ENCODE results near the gene KRTAP5-3. TPM values are rescaled to one million over a fixed set of nuclear protein-coding genes. Genes with fewer than 3 reads are reported as not detected.

The KRTAP5-3 gene
- total and polyA plus RNA-seq, 2 donors (not counting 1 experiment from before 2014, with no cell fraction given), result not detected

DNA sequence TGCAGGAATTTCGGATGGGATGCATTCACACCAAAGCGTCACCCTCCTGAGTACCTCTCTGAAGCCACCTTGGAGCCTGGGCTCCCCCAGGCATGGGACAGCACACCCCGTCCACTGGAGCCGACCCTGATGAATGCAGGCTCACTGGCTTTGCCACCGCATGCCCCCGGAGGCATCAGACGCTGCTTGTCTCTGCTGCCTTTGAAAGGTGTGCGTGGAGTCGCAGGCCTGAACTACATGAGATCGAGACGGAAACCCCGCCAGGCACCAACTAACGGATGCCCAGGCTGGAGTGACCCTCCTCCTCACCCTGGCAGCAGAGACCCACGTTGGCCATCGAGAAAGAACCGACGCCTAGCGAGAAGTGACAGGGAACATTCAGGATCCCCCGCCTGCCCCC lies 43.8 kb upstream of the KRTAP5-3 start:
- Histone ChIP-seq H3K9ac (ENCODE audit: low read length) (no peak overlapping the region), H3K27me3 (replicated peaks in 1 of 4; ENCODE audit: control extremely low read depth in 1 of 4, control insufficient read depth in 3 of 4, insufficient read depth in 4 of 4, low read length in 3 of 4) (peaks cover 0 to 22% (median 4%) of the 10 kb centered on the region in 4 experiments), H3K9me3 (ENCODE audit: control extremely low read depth in 1 of 3, control insufficient read depth in 2 of 3, insufficient read depth in 1 of 3, low read length in 2 of 3) (no peaks in the 10 kb centered on the region), H3K36me3 (replicated peaks in 1 of 2; ENCODE audit: control extremely low read depth in 1 of 2, control insufficient read depth in 1 of 2, extremely low read depth in 1 of 2, insufficient read depth in 2 of 2, low read length in 1 of 2) (no peaks in the 10 kb centered on the region), H3K79me2 (ENCODE audit: control insufficient read depth, insufficient read depth, low read length) (no peaks in the 10 kb centered on the region), H3K4me1 (ENCODE audit: control insufficient read depth in 2 of 2, insufficient read depth in 2 of 2, low read length in 2 of 2) (peaks cover 0 to 6% of the 10 kb centered on the region in 2 donors), H2AFZ (ENCODE audit: insufficient read depth, low read depth, low read length, poor library complexity, severe bottlenecking) (no peak overlapping the region), H3K4me3 (ENCODE audit: control extremely low read depth in 1 of 5, extremely low read depth in 1 of 5, insufficient read depth in 1 of 5, low read depth in 2 of 5, low read length in 4 of 5) (no peak overlapping the region), H3K27ac (ENCODE audit: low read length in 2 of 2) (no peak overlapping the region), H4K20me1 (ENCODE audit: control insufficient read depth, insufficient read depth, low read length, poor library complexity, severe bottlenecking) (no peaks in the 10 kb centered on the region), H3K4me2 (replicated peaks; ENCODE audit: low read depth, low read length, poor library complexity, severe bottlenecking) (no peak overlapping the region)
- 92% methylated on average over 18 of the region's 19 CpGs for WGBS (ENCODE audit: insufficient coverage)
- intact Hi-C loops (cut with micrococcal nuclease), result loop anchor here (1.0 to 5.0 kb wide), 2 partner anchors 40 to 499 kb away; no protein-coding TSS in a partner anchor
- no peak overlapping the region for H3K27ac Mint-ChIP-seq
- peaks cover 39% of the 10 kb centered on the region for H3K27me3 Mint-ChIP-seq
- H3K4me1 Mint-ChIP-seq, result no peaks in the 10 kb centered on the region
- no peak for DNase-seq
- H3K9me3 Mint-ChIP-seq (ENCODE audit: insufficient read depth), result no peaks in the 10 kb centered on the region
- ChIA-PET CTCF (interaction anchor here (0.9 to 4.5 kb wide), 34 partner anchors 8 to 879 kb away, joined by 3 to 135 read pairs (median 5); partner anchors contain the start of genes KRTAP5-6 and SYT8), POLR2A (interaction anchor here (0.5 kb wide), 1 partner anchor 124 kb away, joined by 3 read pairs; no protein-coding TSS in a partner anchor)
- no peak for TF ChIP-seq EZH2 (IDR thresholded peaks at IDR 0.05; ENCODE audit: borderline replicate concordance, insufficient read depth, low read depth, low read length, poor library complexity, severe bottlenecking)
- TF ChIP-seq, protein P1, sequence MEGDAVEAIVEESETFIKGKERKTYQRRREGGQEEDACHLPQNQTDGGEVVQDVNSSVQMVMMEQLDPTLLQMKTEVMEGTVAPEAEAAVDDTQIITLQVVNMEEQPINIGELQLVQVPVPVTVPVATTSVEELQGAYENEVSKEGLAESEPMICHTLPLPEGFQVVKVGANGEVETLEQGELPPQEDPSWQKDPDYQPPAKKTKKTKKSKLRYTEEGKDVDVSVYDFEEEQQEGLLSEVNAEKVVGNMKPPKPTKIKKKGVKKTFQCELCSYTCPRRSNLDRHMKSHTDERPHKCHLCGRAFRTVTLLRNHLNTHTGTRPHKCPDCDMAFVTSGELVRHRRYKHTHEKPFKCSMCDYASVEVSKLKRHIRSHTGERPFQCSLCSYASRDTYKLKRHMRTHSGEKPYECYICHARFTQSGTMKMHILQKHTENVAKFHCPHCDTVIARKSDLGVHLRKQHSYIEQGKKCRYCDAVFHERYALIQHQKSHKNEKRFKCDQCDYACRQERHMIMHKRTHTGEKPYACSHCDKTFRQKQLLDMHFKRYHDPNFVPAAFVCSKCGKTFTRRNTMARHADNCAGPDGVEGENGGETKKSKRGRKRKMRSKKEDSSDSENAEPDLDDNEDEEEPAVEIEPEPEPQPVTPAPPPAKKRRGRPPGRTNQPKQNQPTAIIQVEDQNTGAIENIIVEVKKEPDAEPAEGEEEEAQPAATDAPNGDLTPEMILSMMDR (IDR thresholded peaks at IDR 0.05), result no peak
- H3K4me3 Mint-ChIP-seq, result no peak overlapping the region
- no peak for ATAC-seq (ENCODE audit: low read depth)

DNA sequence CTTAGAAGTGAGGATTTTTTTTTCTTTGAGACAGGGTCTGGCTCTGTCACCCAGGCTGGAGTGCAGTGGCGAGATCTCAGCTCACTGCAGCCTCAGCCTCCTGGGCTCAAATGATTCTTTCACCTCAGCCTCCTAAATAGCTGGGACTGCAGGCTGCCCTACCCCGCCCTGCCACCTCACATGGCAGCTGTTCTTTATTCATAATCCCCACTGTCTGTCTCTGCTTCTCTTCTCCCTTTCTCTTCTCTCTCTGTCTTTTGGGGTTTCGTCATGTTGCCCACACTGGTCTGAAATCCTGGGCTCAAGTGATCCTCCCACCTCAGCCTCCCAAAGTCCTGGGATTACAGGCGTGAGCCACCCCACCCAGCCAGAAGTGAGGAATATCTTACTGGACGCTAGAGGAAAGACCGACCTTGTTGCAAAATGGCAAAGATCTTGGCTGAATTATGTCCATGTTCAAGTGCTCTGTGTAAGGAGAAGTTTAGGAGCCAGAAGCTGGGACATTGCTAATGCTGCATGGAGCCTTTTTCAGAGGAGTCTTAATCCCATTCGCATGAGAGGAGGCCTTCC lies 43.2 kb upstream of the KRTAP5-3 start:
- Histone ChIP-seq H3K4me1 (ENCODE audit: control insufficient read depth in 2 of 2, insufficient read depth in 2 of 2, low read length in 2 of 2) (peaks cover 0 to 6% of the 10 kb centered on the region in 2 donors), H3K27me3 (replicated peaks in 1 of 4; ENCODE audit: control extremely low read depth in 1 of 4, control insufficient read depth in 3 of 4, insufficient read depth in 4 of 4, low read length in 3 of 4) (peaks cover 0 to 22% (median 4%) of the 10 kb centered on the region in 4 experiments), H3K9ac (ENCODE audit: low read length) (no peak overlapping the region), H4K20me1 (ENCODE audit: control insufficient read depth, insufficient read depth, low read length, poor library complexity, severe bottlenecking) (no peaks in the 10 kb centered on the region), H3K36me3 (replicated peaks in 1 of 2; ENCODE audit: control extremely low read depth in 1 of 2, control insufficient read depth in 1 of 2, extremely low read depth in 1 of 2, insufficient read depth in 2 of 2, low read length in 1 of 2) (no peaks in the 10 kb centered on the region), H2AFZ (ENCODE audit: insufficient read depth, low read depth, low read length, poor library complexity, severe bottlenecking) (no peak overlapping the region), H3K9me3 (ENCODE audit: control extremely low read depth in 1 of 3, control insufficient read depth in 2 of 3, insufficient read depth in 1 of 3, low read length in 2 of 3) (no peaks in the 10 kb centered on the region), H3K4me3 (ENCODE audit: control extremely low read depth in 1 of 5, extremely low read depth in 1 of 5, insufficient read depth in 1 of 5, low read depth in 2 of 5, low read length in 4 of 5) (no peak overlapping the region), H3K79me2 (ENCODE audit: control insufficient read depth, insufficient read depth, low read length) (no peaks in the 10 kb centered on the region), H3K4me2 (replicated peaks; ENCODE audit: low read depth, low read length, poor library complexity, severe bottlenecking) (no peak overlapping the region), H3K27ac (ENCODE audit: low read length in 2 of 2) (no peak overlapping the region)
- TF ChIP-seq, protein P1 (IDR thresholded peaks at IDR 0.05), result no peak
- TF ChIP-seq EZH2 (IDR thresholded peaks at IDR 0.05; ENCODE audit: borderline replicate concordance, insufficient read depth, low read depth, low read length, poor library complexity, severe bottlenecking), result no peak
- H3K4me3 Mint-ChIP-seq, result no peak overlapping the region
- no peak for DNase-seq
- intact Hi-C loops (cut with micrococcal nuclease), result loop anchor here (5.0 kb wide), 1 partner anchor 41 kb away; no protein-coding TSS in a partner anchor
- ChIA-PET POLR2A (no interaction called here), CTCF (interaction anchor here (1.3 to 3.0 kb wide), 7 partner anchors 8 to 879 kb away, joined by 5 to 19 read pairs (median 10); no protein-coding TSS in a partner anchor)
- H3K27me3 Mint-ChIP-seq, result peaks cover 35% of the 10 kb centered on the region
- no peak for ATAC-seq (ENCODE audit: low read depth)
- no peaks in the 10 kb centered on the region for H3K4me1 Mint-ChIP-seq
- H3K27ac Mint-ChIP-seq, result no peak overlapping the region
- no peaks in the 10 kb centered on the region for H3K9me3 Mint-ChIP-seq (ENCODE audit: insufficient read depth)
- 86% methylated on average over 5 of the region's 7 CpGs for WGBS (ENCODE audit: insufficient coverage)
